Measurements from ENCODE around the gene SH2D1B. TPM values are rescaled to one million over a fixed set of nuclear protein-coding genes. Genes with fewer than 3 reads are reported as not detected.

SH2D1B gene
- total and polyA plus RNA-seq, 9 of the 15 experiments (the other 6 are each of a cell fraction or from before 2014, with no cell fraction given) = 5.6 to 19.6 (median 9.7) TPM

- TF ChIP-seq E2F8 (IDR thresholded peaks at IDR 0.05; ENCODE audit: low read depth, partially characterized antibody) (no peak), ADNP (tag; IDR thresholded peaks at IDR 0.05) (no peak), SAP30 (IDR thresholded peaks at IDR 0.05; ENCODE audit: borderline replicate concordance, insufficient read depth, low read depth, low read length, poor library complexity, severe bottlenecking) (no peak), DPF2 (IDR thresholded peaks at IDR 0.05) (peak; percentile 98), ZNF75A (CRISPR knock-in tag; IDR thresholded peaks at IDR 0.05) (0 out of 2 replicates have a peak, but pooled peaks have one; percentile 68), DNMT1 (IDR thresholded peaks at IDR 0.05) (no peak), ZBTB9 (CRISPR knock-in tag; IDR thresholded peaks at IDR 0.05) (peak; percentile 83; the same call in 1 of the 2 replicates), ZNF644 (tag; IDR thresholded peaks at IDR 0.05; ENCODE audit: low read depth) (peak; percentile 46; the same call in 1 of the 2 replicates), SUPT5H (IDR thresholded peaks at IDR 0.05) (no peak), CCNT2 (IDR thresholded peaks at IDR 0.05; ENCODE audit: borderline replicate concordance, extremely low read depth, insufficient read length, low read depth, low read length) (peak; percentile 97), HNRNPUL1 (IDR thresholded peaks at IDR 0.05; ENCODE audit: low read length) (no peak), EWSR1 (IDR thresholded peaks at IDR 0.05; ENCODE audit: borderline replicate concordance, low read depth, partially characterized antibody) (no peak), ZNF253 (CRISPR knock-in tag; conservative IDR thresholded peaks at IDR 0.05) (no peak), GATAD2A (IDR thresholded peaks at IDR 0.05) (peak; percentile 68; the same call in 1 of the 2 replicates)
- TF ChIP-seq, protein P1, sequence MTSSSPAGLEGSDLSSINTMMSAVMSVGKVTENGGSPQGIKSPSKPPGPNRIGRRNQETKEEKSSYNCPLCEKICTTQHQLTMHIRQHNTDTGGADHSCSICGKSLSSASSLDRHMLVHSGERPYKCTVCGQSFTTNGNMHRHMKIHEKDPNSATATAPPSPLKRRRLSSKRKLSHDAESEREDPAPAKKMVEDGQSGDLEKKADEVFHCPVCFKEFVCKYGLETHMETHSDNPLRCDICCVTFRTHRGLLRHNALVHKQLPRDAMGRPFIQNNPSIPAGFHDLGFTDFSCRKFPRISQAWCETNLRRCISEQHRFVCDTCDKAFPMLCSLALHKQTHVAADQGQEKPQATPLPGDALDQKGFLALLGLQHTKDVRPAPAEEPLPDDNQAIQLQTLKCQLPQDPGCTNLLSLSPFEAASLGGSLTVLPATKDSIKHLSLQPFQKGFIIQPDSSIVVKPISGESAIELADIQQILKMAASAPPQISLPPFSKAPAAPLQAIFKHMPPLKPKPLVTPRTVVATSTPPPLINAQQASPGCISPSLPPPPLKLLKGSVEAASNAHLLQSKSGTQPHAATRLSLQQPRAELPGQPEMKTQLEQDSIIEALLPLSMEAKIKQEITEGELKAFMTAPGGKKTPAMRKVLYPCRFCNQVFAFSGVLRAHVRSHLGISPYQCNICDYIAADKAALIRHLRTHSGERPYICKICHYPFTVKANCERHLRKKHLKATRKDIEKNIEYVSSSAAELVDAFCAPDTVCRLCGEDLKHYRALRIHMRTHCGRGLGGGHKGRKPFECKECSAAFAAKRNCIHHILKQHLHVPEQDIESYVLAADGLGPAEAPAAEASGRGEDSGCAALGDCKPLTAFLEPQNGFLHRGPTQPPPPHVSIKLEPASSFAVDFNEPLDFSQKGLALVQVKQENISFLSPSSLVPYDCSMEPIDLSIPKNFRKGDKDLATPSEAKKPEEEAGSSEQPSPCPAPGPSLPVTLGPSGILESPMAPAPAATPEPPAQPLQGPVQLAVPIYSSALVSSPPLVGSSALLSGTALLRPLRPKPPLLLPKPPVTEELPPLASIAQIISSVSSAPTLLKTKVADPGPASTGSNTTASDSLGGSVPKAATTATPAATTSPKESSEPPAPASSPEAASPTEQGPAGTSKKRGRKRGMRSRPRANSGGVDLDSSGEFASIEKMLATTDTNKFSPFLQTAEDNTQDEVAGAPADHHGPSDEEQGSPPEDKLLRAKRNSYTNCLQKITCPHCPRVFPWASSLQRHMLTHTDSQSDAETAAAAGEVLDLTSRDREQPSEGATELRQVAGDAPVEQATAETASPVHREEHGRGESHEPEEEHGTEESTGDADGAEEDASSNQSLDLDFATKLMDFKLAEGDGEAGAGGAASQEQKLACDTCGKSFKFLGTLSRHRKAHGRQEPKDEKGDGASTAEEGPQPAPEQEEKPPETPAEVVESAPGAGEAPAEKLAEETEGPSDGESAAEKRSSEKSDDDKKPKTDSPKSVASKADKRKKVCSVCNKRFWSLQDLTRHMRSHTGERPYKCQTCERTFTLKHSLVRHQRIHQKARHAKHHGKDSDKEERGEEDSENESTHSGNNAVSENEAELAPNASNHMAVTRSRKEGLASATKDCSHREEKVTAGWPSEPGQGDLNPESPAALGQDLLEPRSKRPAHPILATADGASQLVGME (CRISPR knock-in tag; IDR thresholded peaks at IDR 0.05) = peak; percentile 97
- TF ChIP-seq, protein P2, sequence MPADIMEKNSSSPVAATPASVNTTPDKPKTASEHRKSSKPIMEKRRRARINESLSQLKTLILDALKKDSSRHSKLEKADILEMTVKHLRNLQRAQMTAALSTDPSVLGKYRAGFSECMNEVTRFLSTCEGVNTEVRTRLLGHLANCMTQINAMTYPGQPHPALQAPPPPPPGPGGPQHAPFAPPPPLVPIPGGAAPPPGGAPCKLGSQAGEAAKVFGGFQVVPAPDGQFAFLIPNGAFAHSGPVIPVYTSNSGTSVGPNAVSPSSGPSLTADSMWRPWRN (IDR thresholded peaks at IDR 0.05; ENCODE audit: low read depth) = peak; percentile 85
Measured at GRCh38 chr1:162372159-162373071, 39.5 kb downstream of the SH2D1B start (continued).
